Measurements from ENCODE around the gene PTPN1. TPM values are rescaled to one million over a fixed set of nuclear protein-coding genes. Genes with fewer than 3 reads are reported as not detected.

PTPN1 gene
- total and polyA plus RNA-seq, 2 of the 4 experiments (the other 2 are of a cell fraction) = 31.7 to 37.4 TPM

DNA sequence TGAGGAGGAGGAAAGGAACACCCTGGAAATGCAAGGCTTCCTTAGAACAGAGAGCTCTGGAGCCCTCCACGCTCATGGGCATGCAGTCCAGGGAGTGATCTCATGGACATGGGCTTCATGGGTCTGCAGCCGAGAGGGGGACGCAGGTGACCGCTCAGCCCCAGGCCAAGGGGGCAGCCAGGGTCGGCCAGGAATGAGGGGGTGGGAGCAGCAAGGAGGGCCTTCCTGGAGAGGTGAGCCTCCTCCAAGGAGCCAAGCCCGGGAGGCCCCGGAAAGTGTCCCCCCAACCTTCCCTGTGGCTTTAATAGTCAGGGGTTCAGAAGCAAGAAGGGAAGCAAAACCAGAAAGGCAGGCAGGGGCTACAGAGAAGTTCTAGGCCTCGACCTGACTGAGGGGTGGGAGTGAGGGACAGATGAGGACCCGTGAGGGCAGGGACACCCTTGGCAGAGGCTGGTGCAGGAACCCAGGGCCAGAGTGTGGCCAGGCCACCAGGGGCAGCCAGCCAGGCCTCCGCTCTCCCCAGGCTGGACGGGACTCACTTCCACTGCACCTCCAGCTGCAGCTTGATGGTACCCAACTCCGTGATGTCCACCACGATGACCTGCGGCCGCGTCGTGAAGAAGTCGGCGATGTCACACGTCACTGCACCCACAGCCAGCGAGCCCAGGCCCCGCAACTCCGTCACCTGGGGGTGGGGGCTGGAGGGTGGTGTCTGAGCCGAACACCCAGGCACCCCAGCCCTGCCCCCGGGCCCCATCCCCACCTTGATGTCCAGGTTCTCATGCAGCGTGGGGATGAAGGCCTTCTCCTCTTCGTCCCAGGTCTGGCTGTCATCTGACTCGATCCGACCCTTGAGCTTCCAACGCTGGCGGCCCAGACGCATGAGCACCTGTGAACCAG, 97.9 kb downstream of the PTPN1 start:
- no peaks in the 10 kb centered on the region for H3K27me3 ChIP-seq (ENCODE audit: control insufficient read depth, insufficient read depth, low read length)
- H3K9ac ChIP-seq (ENCODE audit: low read depth, low read length) = no peak overlapping the region
- no peak overlapping the region for H2BK120ac ChIP-seq (ENCODE audit: low read depth, low read length)
- no peak overlapping the region for H2AK5ac ChIP-seq (ENCODE audit: low read depth, low read length)
- 95% methylated on average over 14 of the region's 32 CpGs; no CpG with 5 or more reads in 1 of the 2 experiments for WGBS, 2 experiments (ENCODE audit: extremely low coverage in 2 of 2, insufficient read length in 1 of 2)
- no peak overlapping the region for H3K18ac ChIP-seq (ENCODE audit: low read depth, low read length)
- H2AK9ac ChIP-seq (replicated peaks; ENCODE audit: low read depth, low read length, poor library complexity) = no peak overlapping the region
- no peak overlapping the region for H3K56ac ChIP-seq (ENCODE audit: extremely low read depth, insufficient read depth, low read length)
- H3K27ac ChIP-seq (ENCODE audit: insufficient read depth, low read length) = no peak overlapping the region
- no peaks in the 10 kb centered on the region for H3K9me3 ChIP-seq (ENCODE audit: control insufficient read depth, insufficient read depth, low read length)
- peaks cover 6% of the 10 kb centered on the region for H3K36me3 ChIP-seq (ENCODE audit: control insufficient read depth, insufficient read depth, low read length)
- in situ Hi-C loops (cut with MboI; ENCODE audit: low sequenced_read_pairs) (no loop called here), dilution Hi-C loops (cut with HindIII; ENCODE audit: low sequenced_read_pairs, unreplicated experiment) (no loop called here), intact Hi-C loops (cut with micrococcal nuclease) (no loop called here)
- H3K4me3 ChIP-seq (ENCODE audit: insufficient read depth, low read depth, low read length) = no peak overlapping the region
- TF ChIP-seq BHLHE40 (IDR thresholded peaks at IDR 0.05; ENCODE audit: low read depth, low read length) (no peak), FOS (IDR thresholded peaks at IDR 0.05; ENCODE audit: low read depth, low read length) (no peak), CEBPB (IDR thresholded peaks at IDR 0.05; ENCODE audit: low read depth, low read length) (no peak), MAZ (IDR thresholded peaks at IDR 0.05; ENCODE audit: borderline replicate concordance, low read depth, low read length) (no peak), POLR2A (IDR thresholded peaks at IDR 0.05; ENCODE audit: low read depth, low read length) (no peak), USF2 (IDR thresholded peaks at IDR 0.05; ENCODE audit: low read depth, low read length) (no peak), RAD21 (IDR thresholded peaks at IDR 0.05; ENCODE audit: low read length) (no peak), SMC3 (IDR thresholded peaks at IDR 0.05; ENCODE audit: low read depth, low read length) (no peak), RFX5 (IDR thresholded peaks at IDR 0.05; ENCODE audit: low read depth, low read length) (no peak)
- TF ChIP-seq, protein P1, sequence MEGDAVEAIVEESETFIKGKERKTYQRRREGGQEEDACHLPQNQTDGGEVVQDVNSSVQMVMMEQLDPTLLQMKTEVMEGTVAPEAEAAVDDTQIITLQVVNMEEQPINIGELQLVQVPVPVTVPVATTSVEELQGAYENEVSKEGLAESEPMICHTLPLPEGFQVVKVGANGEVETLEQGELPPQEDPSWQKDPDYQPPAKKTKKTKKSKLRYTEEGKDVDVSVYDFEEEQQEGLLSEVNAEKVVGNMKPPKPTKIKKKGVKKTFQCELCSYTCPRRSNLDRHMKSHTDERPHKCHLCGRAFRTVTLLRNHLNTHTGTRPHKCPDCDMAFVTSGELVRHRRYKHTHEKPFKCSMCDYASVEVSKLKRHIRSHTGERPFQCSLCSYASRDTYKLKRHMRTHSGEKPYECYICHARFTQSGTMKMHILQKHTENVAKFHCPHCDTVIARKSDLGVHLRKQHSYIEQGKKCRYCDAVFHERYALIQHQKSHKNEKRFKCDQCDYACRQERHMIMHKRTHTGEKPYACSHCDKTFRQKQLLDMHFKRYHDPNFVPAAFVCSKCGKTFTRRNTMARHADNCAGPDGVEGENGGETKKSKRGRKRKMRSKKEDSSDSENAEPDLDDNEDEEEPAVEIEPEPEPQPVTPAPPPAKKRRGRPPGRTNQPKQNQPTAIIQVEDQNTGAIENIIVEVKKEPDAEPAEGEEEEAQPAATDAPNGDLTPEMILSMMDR (conservative IDR thresholded peaks at IDR 0.05; ENCODE audit: low read depth, low read length) = no peak
- TF ChIP-seq, protein P2, sequence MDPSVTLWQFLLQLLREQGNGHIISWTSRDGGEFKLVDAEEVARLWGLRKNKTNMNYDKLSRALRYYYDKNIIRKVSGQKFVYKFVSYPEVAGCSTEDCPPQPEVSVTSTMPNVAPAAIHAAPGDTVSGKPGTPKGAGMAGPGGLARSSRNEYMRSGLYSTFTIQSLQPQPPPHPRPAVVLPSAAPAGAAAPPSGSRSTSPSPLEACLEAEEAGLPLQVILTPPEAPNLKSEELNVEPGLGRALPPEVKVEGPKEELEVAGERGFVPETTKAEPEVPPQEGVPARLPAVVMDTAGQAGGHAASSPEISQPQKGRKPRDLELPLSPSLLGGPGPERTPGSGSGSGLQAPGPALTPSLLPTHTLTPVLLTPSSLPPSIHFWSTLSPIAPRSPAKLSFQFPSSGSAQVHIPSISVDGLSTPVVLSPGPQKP (IDR thresholded peaks at IDR 0.05; ENCODE audit: borderline replicate concordance, low read depth, low read length) = no peak
- H2BK5ac ChIP-seq (ENCODE audit: low read depth, low read length, poor library complexity, severe bottlenecking) = no peak overlapping the region
- no peak overlapping the region for H2BK15ac ChIP-seq (ENCODE audit: low read depth, low read length)
- H3K9me1 ChIP-seq (ENCODE audit: insufficient read depth, low read length) = no peaks in the 10 kb centered on the region
- H3K23ac ChIP-seq (ENCODE audit: low read depth, low read length) = no peak overlapping the region
- H4K8ac ChIP-seq (ENCODE audit: low read depth in 2 of 2, low read length in 2 of 2) = no peak overlapping the region
- CTCF ChIA-PET = interaction anchor here (0.5 kb wide), 1 partner anchor 113 kb away, joined by 3 read pairs; no protein-coding TSS in a partner anchor
- H2BK20ac ChIP-seq (ENCODE audit: low read depth, low read length) = no peak overlapping the region
- H3K4me2 ChIP-seq (ENCODE audit: low read depth, low read length) = no peak overlapping the region
- POLR2A ChIA-PET (ENCODE audit: unreplicated experiment) = no interaction called here
- no peak for ATAC-seq (ENCODE audit: low read depth)
- no peak overlapping the region for H4K5ac ChIP-seq (ENCODE audit: low read depth, low read length)
- no peaks in the 10 kb centered on the region for H4K20me1 ChIP-seq (ENCODE audit: insufficient read depth, low read length)
- H3K14ac ChIP-seq (replicated peaks; ENCODE audit: low read depth, low read length) = no peak overlapping the region
- no TSS peak for BruUV-seq (replicated peaks)
- H2AFZ ChIP-seq (replicated peaks; ENCODE audit: low read length, poor library complexity) = peak overlapping the region; percentile 37
- H3K79me1 ChIP-seq (ENCODE audit: low read depth in 1 of 2, low read length in 2 of 2) = no peaks in the 10 kb centered on the region
- H3K4ac ChIP-seq (ENCODE audit: low read depth, low read length) = no peak overlapping the region
- no peak for DNase-seq
- 0 out of 2 replicates have a peak, but pooled peaks cover 4% of the 10 kb centered on the region for H3K4me1 ChIP-seq (ENCODE audit: control insufficient read depth, insufficient read depth, low read length)
- no peak overlapping the region for H4K91ac ChIP-seq (ENCODE audit: insufficient read depth, low read depth, low read length)
